Measurements from ENCODE around the gene PRKAR1A. TPM values are rescaled to one million over a fixed set of nuclear protein-coding genes. Genes with fewer than 3 reads are reported as not detected.

The PRKAR1A gene
- total and polyA plus RNA-seq, 2 of the 8 experiments (the other 6 are each of a cell fraction or from before 2014, with no cell fraction given), result 39.3 to 149 TPM

- TF ChIP-seq ATF2 (IDR thresholded peaks at IDR 0.05; ENCODE audit: low read length) (no peak), GTF2F1 (IDR thresholded peaks at IDR 0.05; ENCODE audit: borderline replicate concordance, low read depth, low read length) (no peak), POLR2A (IDR thresholded peaks at IDR 0.05; ENCODE audit: control extremely low read depth in 1 of 2, low read depth in 2 of 2, low read length in 2 of 2) (no peak; a peak in 1 of 3 replicates), POU5F1 (IDR thresholded peaks at IDR 0.05; ENCODE audit: low read depth, low read length) (no peak), EZH2 (IDR thresholded peaks at IDR 0.05; ENCODE audit: low read depth, low read length, severe bottlenecking) (no peak), SP1 (IDR thresholded peaks at IDR 0.05; ENCODE audit: low read depth, low read length) (no peak), SP2 (IDR thresholded peaks at IDR 0.05; ENCODE audit: low read length) (no peak), KDM4A (IDR thresholded peaks at IDR 0.05; ENCODE audit: low read depth, low read length, severe bottlenecking) (no peak)
These were observed 2.8 kb downstream of the PRKAR1A start (continued) for GRCh38 chr17:68514831-68515635.
